GM12875 (cell line): ENCODE data around the gene CCDC88C.

Source experiments
- H3K4me3 ChIP-seq: one replicate; pipeline ENCODE4 v1.5.1; 2011; ENCODE audit warnings: low read depth, low read length, control low read depth
- CTCF ChIP-seq: IDR thresholded peaks from 2 replicates; pipeline ENCODE4 v1.5.1; 2011; ENCODE audit warnings: low read depth, mild to moderate bottlenecking, control low read depth, inconsistent platforms, low read length, moderate library complexity, borderline replicate concordance; ENCODE audit not compliant: insufficient read depth

The CCDC88C gene

GRCh38 chr14:91395466-91395865, 22.2 kb downstream of the CCDC88C start:
- TF ChIP-seq CTCF = no peak
- H3K4me3 ChIP-seq = no peak overlapping the region

- TF ChIP-seq CTCF = no peak
- H3K4me3 ChIP-seq = no peak overlapping the region
These were observed 23.2 kb downstream of the CCDC88C start for GRCh38 chr14:91394105-91395081.

DNA sequence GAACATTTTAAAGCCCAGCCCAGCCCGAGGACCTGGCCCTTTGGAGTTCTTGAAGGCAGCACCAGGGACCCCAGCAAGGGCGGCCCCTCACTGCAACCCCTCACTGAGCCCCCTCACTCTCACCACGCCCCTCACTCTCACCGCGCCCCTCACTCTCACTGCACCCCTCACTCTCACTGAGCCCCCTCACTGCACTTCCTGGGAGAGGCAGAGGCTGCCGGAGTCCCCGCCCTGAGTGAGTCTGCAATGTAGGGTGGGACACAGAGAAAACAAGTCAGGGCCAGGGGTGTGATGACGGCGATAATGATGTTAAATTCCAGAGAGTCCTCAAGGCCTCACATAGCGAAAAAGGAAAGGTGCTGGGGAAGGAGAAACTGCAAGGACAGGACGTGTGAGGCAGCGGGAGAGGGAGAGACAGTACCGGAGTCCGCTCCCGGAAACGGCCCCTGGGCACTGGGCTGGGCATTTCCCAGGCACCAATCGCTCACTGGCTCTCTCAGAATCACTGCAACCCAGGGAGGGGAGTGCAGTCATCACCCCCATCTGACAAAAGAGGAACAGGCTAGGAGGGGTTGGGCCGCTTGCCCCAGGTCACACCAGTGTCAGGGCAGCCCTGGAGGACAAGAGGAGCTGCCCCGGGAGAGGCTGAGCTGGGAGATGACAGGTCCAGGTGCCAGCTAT, 24.9 kb downstream of the CCDC88C start:
- H3K4me3 ChIP-seq = no peak overlapping the region
- TF ChIP-seq CTCF = no peak

GRCh38 chr14:91390165-91390778, 27.3 kb downstream of the CCDC88C start:
- TF ChIP-seq CTCF = no peak
- no peak overlapping the region for H3K4me3 ChIP-seq

- no peak for TF ChIP-seq CTCF
- no peak overlapping the region for H3K4me3 ChIP-seq
These were observed 28.5 kb downstream of the CCDC88C start for GRCh38 chr14:91389150-91389549.

GRCh38 chr14:91388551-91388975, 29.1 kb downstream of the CCDC88C start:
- no peak overlapping the region for H3K4me3 ChIP-seq
- TF ChIP-seq CTCF = no peak

GRCh38 chr14:91387951-91388381, 29.7 kb downstream of the CCDC88C start:
- H3K4me3 ChIP-seq = no peak overlapping the region
- TF ChIP-seq CTCF = no peak
